Keratinocyte (primary cell): ENCODE results near the gene EYA4. TPM values are rescaled to one million over a fixed set of nuclear protein-coding genes. Genes with fewer than 3 reads are reported as not detected.

ENCODE experiments used
- DNase-seq: peaks from one replicate; pipeline ENCODE4 v3.0.0-alpha.2; 2011; ENCODE audit warnings: low read depth, missing footprints, low spot score
- FAIRE-seq: peaks from 2 replicates; lab custom pipeline; 2011; peaks lifted over from hg19 to GRCh38; lab: Jason Lieb, UNC
- H2AFZ ChIP-seq: 2 replicates; pipeline ENCODE4 v1.6.0; 2012; ENCODE audit warnings: low read length, control low read depth, inconsistent platforms; ENCODE audit not compliant: control insufficient read depth
- H3K27ac ChIP-seq: 2 replicates; pipeline ENCODE4 v1.5.1; 2011; ENCODE audit warnings: low read length; ENCODE audit not compliant: control insufficient read depth, insufficient read depth
- H3K27me3 ChIP-seq: 3 replicates; pipeline ENCODE4 v1.6.0; 2011; ENCODE audit warnings: low read length; ENCODE audit not compliant: control insufficient read depth, insufficient read depth; ENCODE audit errors: extremely low read depth
- H3K36me3 ChIP-seq, 2 experiments: 2 replicates in 1 of 2; 3 replicates in 1 of 2; pipeline ENCODE4 v1.5.1; 2011; ENCODE audit warnings: low read length in 2 of 2, mild to moderate bottlenecking in 1 of 2; ENCODE audit not compliant: control insufficient read depth in 2 of 2, insufficient read depth in 2 of 2; ENCODE audit errors: extremely low read depth in 1 of 2
- H3K4me1 ChIP-seq: 3 replicates; pipeline ENCODE4 v1.5.1; 2011; ENCODE audit warnings: low read length; ENCODE audit not compliant: control insufficient read depth, insufficient read depth; ENCODE audit errors: extremely low read depth
- H3K4me2 ChIP-seq: 3 replicates; pipeline ENCODE4 v1.6.0; 2011; ENCODE audit warnings: low read depth, low read length; ENCODE audit not compliant: control insufficient read depth, insufficient read depth; ENCODE audit errors: extremely low read depth
- H3K4me3 ChIP-seq, 3 experiments: fragments of 200-600 bp in 1 of 3; sonication (generic) in 1 of 3; 2 replicates in 2 of 3; 3 replicates in 1 of 3; pipeline ENCODE4 v1.5.1; 2011 to 2016; ENCODE audit warnings: low read length in 3 of 3, mild to moderate bottlenecking in 3 of 3, control low read depth in 2 of 3, inconsistent platforms in 1 of 3, low read depth in 1 of 3, mixed read lengths in 1 of 3, mixed run types in 1 of 3, moderate library complexity in 1 of 3; ENCODE audit not compliant: control insufficient read depth in 2 of 3, insufficient read depth in 2 of 3; ENCODE audit errors: extremely low read depth in 1 of 3
- H3K79me2 ChIP-seq: 2 replicates; pipeline ENCODE4 v1.6.0; 2012; ENCODE audit warnings: low read length; ENCODE audit not compliant: control insufficient read depth, insufficient read depth
- H3K9ac ChIP-seq: 3 replicates; pipeline ENCODE4 v1.6.0; 2011; ENCODE audit warnings: low read length; ENCODE audit not compliant: control insufficient read depth, insufficient read depth; ENCODE audit errors: extremely low read depth
- H3K9me1 ChIP-seq: 3 replicates; pipeline ENCODE4 v1.6.0; 2011; ENCODE audit warnings: low read length; ENCODE audit not compliant: control insufficient read depth, insufficient read depth; ENCODE audit errors: extremely low read depth
- H3K9me3 ChIP-seq: 2 replicates; pipeline ENCODE4 v1.5.1; 2012; ENCODE audit warnings: low read depth, low read length; ENCODE audit not compliant: control insufficient read depth
- H4K20me1 ChIP-seq: 3 replicates; pipeline ENCODE4 v1.6.0; 2011; ENCODE audit warnings: low read length; ENCODE audit not compliant: control insufficient read depth, insufficient read depth; ENCODE audit errors: extremely low read depth
- CTCF ChIP-seq, 3 experiments: IDR thresholded peaks in 1 of 3; conservative IDR thresholded peaks in 1 of 3; optimal IDR thresholded peaks in 1 of 3; 2 replicates in 2 of 3; 3 replicates in 1 of 3; pipeline versions ENCODE3 to v1.5.1; 2011; ENCODE audit warnings: low read length in 3 of 3, mild to moderate bottlenecking in 3 of 3, moderate library complexity in 2 of 3, control low read depth in 1 of 3, inconsistent platforms in 1 of 3; ENCODE audit not compliant: insufficient read depth in 2 of 3; ENCODE audit errors: extremely low read depth in 1 of 3
- EZH2 ChIP-seq: IDR thresholded peaks from one replicate; pipeline ENCODE4 v1.6.1; 2012; ENCODE audit warnings: inconsistent platforms, mild to moderate bottlenecking, low read length, moderate library complexity
- dilution Hi-C: fragments of 300-500 bp; cut with MboI; formaldehyde crosslinking; loops from one replicate; pipeline ENCODE4 v1.7.0; 2020; ENCODE audit warnings: low sequenced_read_pairs; ENCODE audit not compliant: extremely low pct_ligation_motif_present
- polyA plus RNA-seq, 5 experiments: library from polyadenylated mRNA; depleted of rRNA in 3 of 5; stranded (reverse) in 3 of 5; stranded (forward) in 1 of 5; unstranded in 1 of 5; fragments of >200 nt; gene quantifications; 1 replicate in 1 of 5; 2 replicates in 3 of 5; 3 replicates in 1 of 5; pipeline versions ENCODE4 v1.2.1 to v1.2.3, GENCODE V29; 2011 to 2012; ENCODE audit warnings: missing spikeins in 2 of 5, low read depth in 1 of 5, low replicate concordance in 1 of 5

EYA4 gene
- polyA plus RNA-seq, 1 donor (not counting 4 experiments of a cell fraction or from before 2014, with no cell fraction given), result 0.01 TPM

- no peak for FAIRE-seq
- peaks cover 8% of the 10 kb centered on the region for H3K4me1 ChIP-seq
Measured at GRCh38 chr6:133244519-133244918, 3.4 kb downstream of the EYA4 start.

DNA sequence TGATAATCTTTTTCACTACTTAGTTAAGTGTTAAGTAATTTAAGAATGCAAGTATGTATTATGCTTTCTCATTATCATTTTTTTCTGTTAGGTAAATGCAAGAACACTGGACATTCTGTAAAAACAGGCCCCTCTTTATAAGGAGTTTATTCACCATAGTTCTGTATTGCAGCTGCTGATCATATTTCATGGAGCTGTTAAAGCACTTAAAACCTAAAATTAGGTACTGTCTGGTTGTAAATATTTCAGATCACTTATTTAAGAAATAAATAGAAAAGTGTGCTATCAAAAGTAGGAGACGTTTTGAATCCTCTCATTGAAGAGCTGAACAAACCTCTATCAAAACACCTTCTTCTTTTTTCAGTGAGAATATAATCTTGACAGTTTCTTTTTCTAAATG is 3.9 kb downstream of the EYA4 start:
- dilution Hi-C loops, result no loop called here
- Histone ChIP-seq H3K4me2 (no peak overlapping the region), H3K79me2 (no peaks in the 10 kb centered on the region)

More at GRCh38 chr6:133244519-133244918, 3.4 kb downstream of the EYA4 start:
- Histone ChIP-seq H3K4me2 (no peak overlapping the region), H3K9me3 (no peaks in the 10 kb centered on the region), H3K36me3 (no peaks in the 10 kb centered on the region), H3K27me3 (peaks cover 52% of the 10 kb centered on the region), H3K27ac (no peak overlapping the region), H2AFZ (no peak overlapping the region), H3K4me3 (no peak overlapping the region), H3K79me2 (no peaks in the 10 kb centered on the region), H4K20me1 (no peaks in the 10 kb centered on the region), H3K9me1 (no peaks in the 10 kb centered on the region), H3K9ac (no peak overlapping the region)
- TF ChIP-seq CTCF (optimal IDR thresholded peaks at IDR 0.05 in 1 of 3, IDR thresholded peaks at IDR 0.05 in 1 of 3, conservative IDR thresholded peaks at IDR 0.05 in 1 of 3; ENCODE audit: extremely low read depth in 1 of 3, insufficient read depth in 2 of 3, low read length in 3 of 3), result no peak
- no peak for TF ChIP-seq EZH2
- dilution Hi-C loops, result no loop called here
- no peak for DNase-seq

More for the DNA sequence above, 3.9 kb downstream of the EYA4 start:
- H3K27ac ChIP-seq, result no peak overlapping the region
- no peak overlapping the region for H2AFZ ChIP-seq
- no peak for FAIRE-seq
- no peak overlapping the region for H3K4me3 ChIP-seq
- H4K20me1 ChIP-seq, result no peaks in the 10 kb centered on the region
- peaks cover 48% of the 10 kb centered on the region for H3K27me3 ChIP-seq
- no peak for DNase-seq
- H3K9me3 ChIP-seq, result no peaks in the 10 kb centered on the region
- H3K9me1 ChIP-seq, result no peaks in the 10 kb centered on the region
- no peaks in the 10 kb centered on the region for H3K36me3 ChIP-seq
- H3K9ac ChIP-seq, result no peak overlapping the region
- peaks cover 8% of the 10 kb centered on the region for H3K4me1 ChIP-seq
- no peak for TF ChIP-seq EZH2
- no peak for TF ChIP-seq CTCF (optimal IDR thresholded peaks at IDR 0.05 in 1 of 3, IDR thresholded peaks at IDR 0.05 in 1 of 3, conservative IDR thresholded peaks at IDR 0.05 in 1 of 3; ENCODE audit: extremely low read depth in 1 of 3, insufficient read depth in 2 of 3, low read length in 3 of 3)
